ENCODE measurements around the gene WWP2.
A peak's percentile ranks its signal among the peaks of the same experiment; 100 is the strongest.

Gene WWP2

DNA sequence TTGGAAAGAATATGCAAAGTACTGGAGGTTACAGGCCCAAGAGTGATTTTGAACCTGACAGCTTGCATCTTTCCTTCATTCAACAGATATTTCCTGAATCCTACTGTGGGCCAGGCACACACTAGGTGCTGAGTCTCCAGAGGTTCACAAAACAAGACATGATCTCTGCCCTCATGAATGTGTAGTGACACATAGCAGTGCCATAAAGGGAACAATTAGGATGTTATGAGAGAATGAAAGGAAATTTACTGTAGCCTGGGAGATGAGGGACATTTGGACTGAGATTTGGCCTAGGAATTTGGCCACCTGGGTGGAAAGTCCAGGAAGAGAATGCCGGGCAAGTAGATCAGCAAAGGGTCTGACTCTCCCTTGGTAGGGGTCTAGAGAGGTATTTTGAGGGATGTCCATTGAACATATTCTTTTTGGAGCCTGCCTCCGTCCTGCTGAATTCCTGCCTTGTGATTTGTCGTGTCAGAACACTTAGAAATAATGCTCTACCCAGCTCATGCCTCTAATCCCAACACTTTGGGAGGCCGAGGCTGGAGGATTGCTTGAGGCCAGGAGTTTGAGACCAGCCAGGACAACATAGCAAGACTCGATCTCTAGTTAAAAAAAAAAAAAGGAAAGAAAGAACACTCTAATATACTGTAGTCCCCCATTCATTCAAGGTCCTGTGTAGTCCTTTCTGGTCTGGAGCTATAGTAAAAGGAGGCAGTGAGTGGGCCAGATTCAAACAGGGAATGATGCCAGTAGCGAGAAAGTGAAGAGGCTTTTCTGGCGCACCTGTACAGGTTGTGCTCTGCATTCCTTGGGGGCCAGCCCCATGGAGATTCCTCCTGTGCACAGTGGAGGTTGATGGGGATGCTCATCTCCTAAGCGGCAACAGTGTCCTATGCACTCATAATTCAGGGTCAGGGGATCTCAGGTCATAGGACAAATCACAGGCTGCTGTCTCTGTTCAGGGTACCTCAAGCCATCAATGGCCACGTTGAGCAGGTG lies 98.4 kb downstream of the WWP2 start:
- no peak for DNase-seq

DNA sequence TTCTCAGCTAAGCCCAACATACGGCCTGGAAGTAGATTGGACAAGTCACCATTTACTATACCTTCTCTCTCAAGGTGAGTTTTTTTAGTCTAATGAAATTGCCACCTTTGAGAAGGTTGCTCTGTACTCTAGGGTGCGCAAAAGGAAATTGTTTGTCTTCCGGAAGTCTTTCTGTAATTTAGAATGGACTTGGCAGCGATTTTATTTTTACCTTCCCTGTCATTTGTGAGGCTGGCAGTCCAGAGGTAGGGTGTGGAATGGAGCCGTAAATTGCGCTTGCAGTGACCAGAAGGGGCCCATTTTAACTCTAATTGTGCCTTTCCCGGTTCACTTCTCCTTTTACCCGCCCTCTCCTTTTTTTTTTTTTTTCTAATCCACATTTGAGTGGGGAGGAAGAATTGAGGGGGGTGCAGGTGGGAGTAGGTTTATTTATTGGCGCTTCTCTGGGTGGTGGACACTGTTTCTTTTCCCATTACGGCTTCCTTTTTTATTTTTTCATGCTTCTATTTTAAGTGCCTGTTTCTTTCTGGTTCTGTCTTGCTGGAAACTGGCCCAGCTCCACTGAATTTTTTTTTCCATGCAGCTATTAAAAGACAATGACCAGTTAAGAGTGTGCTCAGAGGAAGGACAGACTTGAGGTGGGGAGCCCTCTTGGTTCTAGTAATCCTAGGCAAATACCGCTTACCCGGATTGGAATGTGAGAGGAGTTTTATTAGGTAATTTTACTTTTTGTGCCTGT lies 99.3 kb downstream of the WWP2 start:
- peak; percentile 90 for DNase-seq

DNA sequence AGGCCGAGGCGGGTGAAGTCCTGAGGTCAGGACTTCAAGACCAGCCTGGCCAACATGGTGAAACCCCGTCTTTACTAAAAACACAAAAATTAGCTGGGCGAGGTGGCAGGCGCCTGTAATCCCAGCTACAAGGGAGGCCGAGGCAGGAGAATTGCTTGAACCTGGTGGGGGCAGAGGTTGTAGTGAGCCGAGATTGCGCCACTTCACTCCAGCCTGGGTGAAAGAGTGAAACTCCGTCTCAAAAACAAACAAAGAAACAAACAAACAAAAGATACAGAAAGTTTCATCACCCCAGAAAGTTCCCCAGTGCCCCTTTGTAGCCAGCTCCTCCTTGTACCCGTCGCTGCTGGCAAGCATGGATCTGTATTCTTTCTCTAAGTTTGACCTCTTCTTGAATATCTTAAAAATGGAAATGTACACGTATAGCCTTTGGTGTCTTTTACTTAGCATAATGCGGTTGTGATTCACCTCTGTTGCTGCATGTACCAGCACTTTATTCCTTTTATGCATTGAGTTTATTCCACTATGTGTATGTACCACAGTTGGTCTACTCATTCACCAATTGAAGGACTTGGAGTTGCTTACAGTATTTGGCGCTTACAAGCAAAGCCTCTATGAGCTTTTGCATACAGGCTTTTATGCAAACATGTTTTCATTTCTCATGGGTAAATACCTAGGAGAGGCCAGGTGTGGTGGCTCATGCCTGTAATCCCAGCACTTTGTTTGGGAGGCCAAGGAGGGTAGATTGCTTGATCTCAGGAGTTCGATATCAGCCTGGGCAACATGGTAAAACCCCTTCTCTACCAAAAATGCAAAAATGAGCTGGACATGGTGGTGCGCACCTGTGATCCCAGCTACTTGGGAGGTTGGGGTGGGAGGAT lies 101.5 kb downstream of the WWP2 start:
- DNase-seq: no peak

DNA sequence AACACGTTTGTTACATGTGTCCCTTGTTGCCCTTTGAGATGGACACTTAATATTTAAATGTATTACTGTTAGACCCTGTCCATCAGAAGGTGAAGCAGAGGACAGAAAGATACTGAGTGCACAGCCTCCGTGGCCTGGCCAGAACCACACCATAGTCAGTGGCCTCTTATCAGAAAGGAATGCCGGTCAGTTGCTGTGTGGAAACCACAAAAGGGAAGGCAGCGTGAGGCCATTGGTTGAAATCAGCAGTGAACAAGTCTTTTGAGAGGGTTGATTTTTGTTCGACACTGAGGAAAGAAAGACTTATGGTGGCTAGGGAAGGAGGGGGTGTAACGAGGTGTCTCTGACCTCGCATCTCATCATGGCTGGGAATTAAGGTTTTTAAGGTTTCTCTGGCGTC lies 103.6 kb downstream of the WWP2 start:
- DNase-seq: no peak

DNA sequence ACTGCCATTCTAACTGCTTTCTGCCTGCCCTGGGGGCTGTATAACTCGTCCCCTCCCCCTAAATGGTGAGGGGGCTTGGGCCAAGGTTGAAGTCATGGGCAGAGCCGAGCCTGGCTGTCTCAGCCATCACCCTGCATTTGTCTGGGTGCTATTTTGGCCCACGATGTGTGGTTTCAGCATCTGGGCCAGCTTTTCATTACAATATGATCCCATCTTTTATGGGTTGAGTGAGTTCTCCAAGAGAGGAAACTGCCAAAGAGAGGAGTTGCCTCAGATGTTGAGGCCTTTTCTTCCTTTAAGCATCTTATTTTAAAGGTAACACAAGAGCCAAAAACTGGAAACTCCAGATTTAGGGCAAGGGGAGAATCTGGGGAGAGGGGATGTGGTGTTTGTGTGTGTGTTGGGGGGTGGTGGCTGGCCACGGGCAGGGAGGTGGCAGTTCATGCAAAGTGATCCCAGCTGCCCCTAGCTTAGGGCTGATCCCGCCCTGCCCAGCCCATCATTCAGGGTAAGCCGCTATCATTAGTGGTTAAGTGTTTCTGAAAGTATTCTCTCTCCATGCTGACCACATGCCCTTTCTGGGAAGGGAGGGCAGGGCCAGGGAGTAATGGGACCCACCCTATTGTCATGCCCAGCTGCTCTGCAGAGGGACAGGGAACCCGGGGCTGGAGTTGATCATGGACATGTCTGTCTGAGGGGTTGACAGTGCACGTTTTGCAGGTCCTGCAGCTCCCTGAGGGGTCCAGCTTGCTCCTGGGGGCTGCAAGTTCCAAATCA lies 105.8 kb downstream of the WWP2 start:
- peak; percentile 72 for DNase-seq

DNA sequence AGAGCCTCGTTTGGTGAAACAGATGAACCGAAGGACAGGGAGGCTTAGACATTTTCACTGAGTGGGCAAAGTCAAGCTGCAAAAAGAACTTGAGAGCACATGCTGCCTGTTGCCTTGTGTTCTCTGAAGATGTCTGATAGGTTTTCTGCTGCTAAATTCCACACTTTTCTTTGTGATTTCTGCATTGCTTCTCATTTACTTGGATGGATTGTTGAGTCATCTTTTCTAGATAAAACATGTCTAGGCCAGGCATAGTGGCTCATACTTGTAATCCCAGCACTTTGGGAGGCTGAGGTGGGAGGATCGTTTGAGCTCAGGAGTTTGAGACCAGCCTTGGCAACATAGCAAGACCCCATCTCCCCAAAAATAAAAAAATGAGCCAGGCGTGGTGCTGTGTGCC lies 108.6 kb downstream of the WWP2 start:
- DNase-seq: no peak

DNA sequence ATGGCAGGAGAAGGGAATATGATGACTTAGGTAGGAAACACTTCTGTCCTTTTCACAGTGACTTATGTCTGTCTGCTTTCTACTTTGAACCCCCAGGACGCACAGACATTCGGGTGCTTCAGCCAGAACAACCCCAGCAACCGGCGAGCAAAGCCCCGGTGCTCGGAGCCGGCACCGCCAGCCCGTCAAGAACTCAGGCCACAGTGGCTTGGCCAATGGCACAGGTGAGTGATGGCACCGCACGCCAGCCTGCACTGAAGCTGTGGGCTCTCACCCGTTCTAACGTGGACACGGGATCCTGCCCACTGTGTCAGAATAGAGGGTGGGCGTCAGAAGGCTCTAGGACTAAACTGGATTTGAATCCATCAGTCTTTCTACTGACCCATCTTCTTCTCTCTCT lies 109.6 kb downstream of the WWP2 start:
- no peak for DNase-seq

DNA sequence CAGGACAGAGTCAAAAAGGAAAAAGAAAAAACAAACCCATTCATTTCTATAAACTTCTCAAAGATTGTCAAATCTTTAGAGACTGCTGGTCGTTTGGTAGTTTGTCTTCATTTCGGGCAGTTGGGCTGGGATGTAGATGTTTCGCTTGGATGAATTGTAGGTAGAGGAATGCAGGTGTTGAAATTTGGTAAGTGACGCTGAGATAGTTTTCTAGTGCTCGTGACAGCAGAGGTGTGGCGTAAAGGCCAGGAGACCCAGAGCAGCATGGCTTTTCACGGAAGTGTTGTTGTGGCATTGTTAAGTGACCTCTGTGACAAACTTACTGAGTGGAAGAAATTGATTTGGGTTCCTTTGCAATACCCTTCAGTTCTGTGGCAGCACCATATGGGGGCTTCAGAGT lies 110.8 kb downstream of the WWP2 start:
- DNase-seq: no peak

DNA sequence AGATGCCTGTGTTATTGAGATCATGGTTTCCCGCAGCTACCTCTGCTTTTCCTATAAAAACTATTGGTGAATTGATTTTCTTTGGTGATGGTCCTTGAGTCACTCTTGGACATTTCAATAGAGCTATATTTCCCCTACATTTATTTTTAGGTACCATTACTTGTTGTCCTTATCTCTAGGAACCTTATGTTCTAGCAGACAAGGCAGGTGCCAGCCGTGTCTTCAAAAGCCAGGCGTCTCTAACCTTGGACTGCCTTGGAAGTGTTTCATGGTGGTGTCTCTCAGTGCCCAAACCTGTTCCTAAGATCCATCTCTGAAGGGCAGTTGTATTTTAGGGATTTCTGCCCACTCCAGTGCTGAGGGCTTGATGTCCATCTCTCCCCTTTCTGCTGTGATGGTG lies 111.7 kb downstream of the WWP2 start:
- no peak for DNase-seq

DNA sequence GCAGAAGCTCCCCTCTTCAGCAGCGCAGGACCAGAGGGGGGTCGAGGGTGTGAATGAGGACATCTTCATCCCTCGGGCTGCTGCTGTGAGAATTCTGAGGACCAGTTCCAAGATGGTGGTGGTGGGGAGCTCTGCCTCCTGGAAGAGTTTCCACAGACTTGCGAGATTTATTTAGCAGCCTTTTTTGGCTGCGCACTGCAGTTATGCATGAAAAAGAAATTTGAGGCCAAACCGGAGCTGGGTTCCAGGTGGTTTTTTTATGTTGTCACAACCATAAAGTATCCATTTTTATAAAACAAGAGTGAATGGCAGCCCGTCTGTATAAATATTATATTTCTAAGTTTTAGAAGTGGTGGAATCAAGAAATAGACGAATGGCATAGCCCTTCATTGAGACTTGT lies 112.1 kb downstream of the WWP2 start:
- peak; percentile 57 for DNase-seq

DNA sequence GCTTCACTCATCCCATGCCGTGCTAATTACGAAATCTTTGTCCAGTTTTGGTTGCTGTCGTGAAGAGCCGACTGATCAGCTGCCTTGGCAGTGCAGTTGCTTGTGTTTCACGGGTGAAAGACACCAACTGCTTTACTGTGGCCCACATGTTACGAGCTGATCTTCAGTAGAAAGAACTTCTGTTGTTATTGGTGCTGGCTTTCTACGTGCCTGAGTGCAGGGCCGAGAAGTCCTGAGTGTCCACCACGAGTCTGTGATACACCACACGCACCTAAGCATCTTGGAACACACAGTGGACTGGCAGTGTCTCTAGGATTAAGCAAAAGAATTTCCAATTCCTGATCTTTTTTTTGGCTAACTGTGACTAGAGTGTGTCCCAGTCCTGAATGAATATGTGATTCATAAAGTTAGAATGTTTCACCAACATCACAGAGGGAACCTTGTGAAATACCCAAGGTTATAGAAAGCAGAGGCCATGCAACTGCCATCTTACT lies 118.6 kb downstream of the WWP2 start:
- DNase-seq: no peak

DNA sequence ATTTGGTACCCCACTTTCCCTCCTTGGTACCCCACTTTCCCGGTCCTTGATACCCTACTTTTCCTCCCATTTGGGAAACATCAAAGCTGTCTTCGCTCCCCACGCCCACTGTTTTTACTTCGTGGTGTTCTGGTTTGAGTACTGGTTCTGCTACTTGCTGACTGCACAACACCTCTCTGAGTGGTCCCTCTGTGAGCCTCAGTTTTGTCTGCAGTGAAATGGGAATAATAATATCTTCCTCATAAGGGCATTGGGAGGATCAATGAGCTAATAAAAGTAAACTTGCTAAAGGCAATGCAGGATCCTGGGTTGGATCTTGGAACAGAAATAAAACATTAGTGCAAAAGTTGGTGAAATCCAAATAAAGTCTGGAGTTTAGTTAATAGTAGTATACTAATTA lies 119.0 kb downstream of the WWP2 start:
- no peak for DNase-seq

DNA sequence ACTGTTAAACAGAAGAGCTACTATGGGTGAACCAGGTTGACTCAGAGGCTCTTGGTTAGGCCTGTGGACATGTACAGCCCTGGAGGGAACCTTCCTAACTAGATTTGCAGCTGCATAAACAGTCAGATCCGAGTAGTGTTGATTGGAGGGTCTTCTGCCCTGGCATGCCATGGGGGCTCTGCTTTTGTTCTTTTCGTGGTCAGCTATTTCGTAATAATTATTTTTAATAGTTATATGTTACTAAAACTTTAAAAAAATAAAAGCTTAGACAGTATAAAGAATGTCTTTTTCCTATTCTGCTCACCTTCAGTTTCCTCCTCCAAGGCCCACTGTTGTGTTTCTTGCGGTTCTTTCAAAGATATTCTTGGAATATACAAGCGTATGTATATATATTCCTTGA lies 121.6 kb downstream of the WWP2 start:
- no peak for DNase-seq

DNA sequence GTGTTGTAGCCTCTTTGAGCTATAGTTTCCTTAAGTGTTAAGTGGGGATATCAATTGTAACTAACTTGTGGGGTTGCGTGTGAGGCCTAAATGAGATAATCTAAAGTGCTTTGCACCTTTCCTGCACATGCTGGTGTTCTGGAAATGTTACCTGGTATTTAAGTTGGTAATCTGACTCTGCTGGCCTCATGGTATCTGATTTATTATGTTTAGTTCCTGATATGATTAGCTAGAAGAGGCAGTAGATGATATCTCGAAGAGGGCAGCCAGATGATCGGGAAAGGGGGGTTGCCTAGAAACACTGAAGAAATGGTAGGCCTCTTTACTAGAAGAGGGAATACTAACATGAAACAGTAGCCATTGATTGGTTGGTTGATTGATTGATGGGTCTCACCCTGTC lies 123.6 kb downstream of the WWP2 start:
- DNase-seq: no peak

DNA sequence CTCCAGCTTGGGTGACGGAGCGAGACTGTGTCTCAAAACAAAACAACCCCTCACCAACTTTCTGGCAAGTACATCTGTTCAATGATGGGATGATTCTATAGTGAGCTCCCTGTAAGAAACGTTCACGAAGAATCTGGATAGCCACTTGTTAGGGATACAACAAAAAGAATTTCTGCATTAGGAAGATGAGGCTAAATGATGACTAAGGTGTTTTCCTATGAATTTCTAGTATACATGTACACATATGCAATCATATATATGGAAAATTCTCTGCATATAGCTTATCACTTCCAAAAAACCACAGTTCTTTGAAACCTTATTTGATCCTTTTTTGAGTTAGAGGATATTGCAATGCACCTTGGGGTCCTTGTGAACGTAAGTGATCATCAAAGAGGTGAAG lies 124.6 kb downstream of the WWP2 start:
- DNase-seq: no peak

DNA sequence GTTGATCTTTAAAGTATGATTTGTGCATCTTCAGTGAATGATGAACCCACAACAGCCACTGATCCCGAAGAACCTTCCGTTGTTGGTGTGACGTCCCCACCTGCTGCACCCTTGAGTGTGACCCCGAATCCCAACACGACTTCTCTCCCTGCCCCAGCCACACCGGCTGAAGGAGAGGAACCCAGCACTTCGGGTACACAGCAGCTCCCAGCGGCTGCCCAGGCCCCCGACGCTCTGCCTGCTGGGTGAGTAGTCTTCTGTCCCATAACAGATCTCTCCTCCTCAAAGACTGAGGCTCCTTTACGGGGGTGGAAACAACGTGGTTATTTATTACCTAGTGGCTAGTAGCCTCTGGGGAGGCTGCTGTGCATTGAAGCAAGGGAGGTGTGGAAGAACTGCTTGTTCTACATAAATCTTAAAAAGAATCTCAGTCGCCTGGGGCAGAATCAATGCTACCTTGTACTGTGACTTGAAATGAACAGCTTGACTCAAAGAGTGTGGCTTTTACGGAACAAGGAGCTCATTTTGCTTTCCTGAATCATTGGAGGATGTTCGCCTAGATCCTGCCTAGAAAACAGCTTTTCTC lies 126.0 kb downstream of the WWP2 start:
- DNase-seq: no peak

DNA sequence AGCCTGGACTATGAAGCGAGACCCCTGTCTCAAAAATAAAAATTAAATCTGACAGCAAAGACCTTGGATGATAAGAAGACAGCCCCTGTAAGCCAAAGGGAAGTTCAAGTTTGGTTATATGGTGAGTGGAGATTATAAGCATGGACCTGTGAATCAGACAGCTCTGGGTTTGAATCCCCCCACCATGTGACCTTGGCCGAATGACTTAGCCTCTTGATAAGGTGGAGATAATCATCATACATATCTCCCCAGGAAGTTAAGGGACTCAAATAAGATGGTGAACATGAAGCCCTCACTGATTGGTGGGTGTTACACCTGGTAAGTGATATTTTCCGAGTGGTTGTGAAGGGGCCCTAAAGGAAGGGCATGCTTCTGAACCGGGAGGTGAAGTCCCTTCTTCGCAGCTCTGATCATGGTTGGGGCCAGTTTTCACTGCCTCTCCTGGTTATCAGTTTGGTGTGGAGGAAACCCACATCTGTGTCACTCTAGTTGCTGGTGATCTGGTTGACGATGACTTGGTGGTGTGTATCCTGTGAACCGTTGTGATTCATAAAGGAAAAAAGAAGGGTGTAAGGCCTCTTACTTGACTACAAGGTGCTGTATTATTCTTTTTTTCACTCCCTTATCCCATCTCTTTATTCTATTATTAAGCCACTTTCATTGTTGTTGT lies 127.3 kb downstream of the WWP2 start:
- DNase-seq: no peak

DNA sequence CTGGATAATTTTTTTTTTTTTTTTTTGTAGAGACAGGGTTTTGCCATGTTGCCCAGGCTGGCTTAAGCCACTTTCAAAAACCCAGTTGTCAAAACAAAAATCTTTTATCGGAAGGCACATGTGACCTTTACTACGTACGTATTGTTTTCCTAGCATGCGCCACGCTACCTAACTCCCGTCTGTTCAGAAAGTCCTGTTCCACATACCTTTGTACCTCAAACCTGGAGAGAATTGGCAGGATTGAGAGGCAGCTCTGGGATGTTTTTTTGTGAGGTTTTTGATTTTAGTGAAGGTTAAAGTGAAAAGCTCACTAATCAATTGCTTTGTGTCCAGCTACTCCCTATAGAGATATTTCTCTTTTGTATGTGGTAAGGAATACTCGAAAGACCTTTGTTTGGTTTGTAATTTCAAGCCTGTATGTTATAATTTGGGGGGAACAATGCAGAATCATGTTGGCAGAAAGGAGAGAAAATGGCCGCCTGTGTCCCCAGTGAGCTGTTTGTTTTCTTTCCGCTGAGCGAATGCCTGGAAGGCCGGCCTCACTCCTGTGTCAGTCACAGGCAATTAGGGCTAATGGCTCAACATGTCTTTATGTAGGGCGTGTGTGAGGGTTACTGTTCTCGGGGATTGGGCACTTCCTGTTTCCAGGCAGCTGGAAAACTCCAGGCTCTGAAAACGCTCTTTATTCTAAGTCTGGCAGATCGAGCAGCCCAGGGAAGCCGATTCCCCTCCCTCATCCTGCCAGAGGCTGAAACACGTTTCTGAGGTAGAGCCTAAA lies 128.2 kb downstream of the WWP2 start:
- DNase-seq: peak; percentile 92

DNA sequence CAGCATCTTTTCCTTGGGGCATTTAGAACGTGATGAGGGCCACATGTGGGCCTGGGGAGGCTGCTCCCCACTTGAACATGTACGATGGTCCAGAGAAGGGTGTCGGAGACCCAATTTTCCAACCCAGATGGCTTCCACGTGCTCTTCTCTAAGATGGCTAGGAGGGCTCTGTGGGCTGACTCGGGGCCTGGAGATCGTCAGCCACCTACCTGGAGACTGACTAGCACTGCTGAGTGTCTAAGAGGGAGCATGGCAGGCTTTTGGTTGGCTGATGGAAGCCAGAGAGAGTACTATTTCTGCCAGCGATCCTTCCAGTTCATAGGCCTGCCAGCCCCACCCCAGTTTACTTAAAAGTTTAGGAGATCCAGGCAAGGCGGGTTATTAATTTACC lies 128.8 kb downstream of the WWP2 start:
- DNase-seq: no peak

DNA sequence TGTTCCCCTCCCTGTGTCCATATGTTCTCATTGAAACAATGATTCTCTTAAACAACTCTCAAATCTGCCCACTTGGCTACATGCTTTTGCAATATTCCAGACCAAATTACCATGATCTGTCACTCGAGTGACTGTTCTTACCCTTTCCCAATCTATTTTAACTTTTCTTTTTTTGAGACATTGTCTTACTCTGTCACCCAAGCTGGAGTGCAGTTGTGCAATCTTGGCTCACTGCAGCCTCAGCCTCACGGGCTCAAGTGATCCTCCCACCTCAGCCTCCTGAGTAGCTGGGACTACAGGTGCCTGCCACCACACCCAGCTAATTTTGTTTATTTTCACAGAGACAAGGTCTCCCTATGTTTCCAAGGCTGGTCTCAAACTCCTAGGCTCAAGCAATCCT lies 130.2 kb downstream of the WWP2 start:
- DNase-seq: no peak

All from femur (tissue), 1 donor.